ENCODE data around the gene FADS2.

FADS2 gene

DNA sequence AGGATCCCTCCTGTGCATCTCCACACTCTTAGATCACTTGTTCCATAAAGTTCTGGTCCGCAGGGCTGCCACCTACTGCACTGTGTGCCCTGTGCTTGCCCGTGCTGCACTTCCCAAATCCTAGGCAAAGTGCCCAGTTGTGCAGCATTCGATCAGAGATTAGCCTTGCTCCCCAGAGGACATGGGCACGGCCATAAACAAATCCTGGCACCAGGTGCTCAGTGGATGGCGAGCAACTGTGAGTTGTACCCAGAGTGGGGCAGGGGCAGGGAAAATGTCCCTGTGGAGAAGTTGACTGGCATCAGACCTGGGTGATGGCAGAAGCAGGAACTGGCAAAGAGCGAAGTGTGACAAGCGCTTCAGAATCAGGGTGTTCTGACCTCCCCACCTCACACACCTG is 4.7 kb downstream of the FADS2 start:
- H3K4me3 ChIP-seq (ENCODE audit: low read length), result no peak overlapping the region
- DNase-seq (ENCODE audit: low read depth), result no peak

GRCh38 chr11:61833471-61833870 is 5.4 kb downstream of the FADS2 start:
- no peak overlapping the region for H3K4me3 ChIP-seq (ENCODE audit: low read length)
- no peak for DNase-seq (ENCODE audit: low read depth)
- TF ChIP-seq, protein P1, sequence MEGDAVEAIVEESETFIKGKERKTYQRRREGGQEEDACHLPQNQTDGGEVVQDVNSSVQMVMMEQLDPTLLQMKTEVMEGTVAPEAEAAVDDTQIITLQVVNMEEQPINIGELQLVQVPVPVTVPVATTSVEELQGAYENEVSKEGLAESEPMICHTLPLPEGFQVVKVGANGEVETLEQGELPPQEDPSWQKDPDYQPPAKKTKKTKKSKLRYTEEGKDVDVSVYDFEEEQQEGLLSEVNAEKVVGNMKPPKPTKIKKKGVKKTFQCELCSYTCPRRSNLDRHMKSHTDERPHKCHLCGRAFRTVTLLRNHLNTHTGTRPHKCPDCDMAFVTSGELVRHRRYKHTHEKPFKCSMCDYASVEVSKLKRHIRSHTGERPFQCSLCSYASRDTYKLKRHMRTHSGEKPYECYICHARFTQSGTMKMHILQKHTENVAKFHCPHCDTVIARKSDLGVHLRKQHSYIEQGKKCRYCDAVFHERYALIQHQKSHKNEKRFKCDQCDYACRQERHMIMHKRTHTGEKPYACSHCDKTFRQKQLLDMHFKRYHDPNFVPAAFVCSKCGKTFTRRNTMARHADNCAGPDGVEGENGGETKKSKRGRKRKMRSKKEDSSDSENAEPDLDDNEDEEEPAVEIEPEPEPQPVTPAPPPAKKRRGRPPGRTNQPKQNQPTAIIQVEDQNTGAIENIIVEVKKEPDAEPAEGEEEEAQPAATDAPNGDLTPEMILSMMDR (conservative IDR thresholded peaks at IDR 0.05; ENCODE audit: low read length), result no peak

More for the DNA sequence above, 4.7 kb downstream of the FADS2 start:
- TF ChIP-seq, protein P1 (conservative IDR thresholded peaks at IDR 0.05; ENCODE audit: low read length), result no peak

- no peak overlapping the region for H3K4me3 ChIP-seq (ENCODE audit: low read length)
- TF ChIP-seq, protein P1 (conservative IDR thresholded peaks at IDR 0.05; ENCODE audit: low read length), result no peak
- DNase-seq (ENCODE audit: low read depth), result no peak
These were observed 5.8 kb downstream of the FADS2 start for GRCh38 chr11:61833926-61834277.

DNA sequence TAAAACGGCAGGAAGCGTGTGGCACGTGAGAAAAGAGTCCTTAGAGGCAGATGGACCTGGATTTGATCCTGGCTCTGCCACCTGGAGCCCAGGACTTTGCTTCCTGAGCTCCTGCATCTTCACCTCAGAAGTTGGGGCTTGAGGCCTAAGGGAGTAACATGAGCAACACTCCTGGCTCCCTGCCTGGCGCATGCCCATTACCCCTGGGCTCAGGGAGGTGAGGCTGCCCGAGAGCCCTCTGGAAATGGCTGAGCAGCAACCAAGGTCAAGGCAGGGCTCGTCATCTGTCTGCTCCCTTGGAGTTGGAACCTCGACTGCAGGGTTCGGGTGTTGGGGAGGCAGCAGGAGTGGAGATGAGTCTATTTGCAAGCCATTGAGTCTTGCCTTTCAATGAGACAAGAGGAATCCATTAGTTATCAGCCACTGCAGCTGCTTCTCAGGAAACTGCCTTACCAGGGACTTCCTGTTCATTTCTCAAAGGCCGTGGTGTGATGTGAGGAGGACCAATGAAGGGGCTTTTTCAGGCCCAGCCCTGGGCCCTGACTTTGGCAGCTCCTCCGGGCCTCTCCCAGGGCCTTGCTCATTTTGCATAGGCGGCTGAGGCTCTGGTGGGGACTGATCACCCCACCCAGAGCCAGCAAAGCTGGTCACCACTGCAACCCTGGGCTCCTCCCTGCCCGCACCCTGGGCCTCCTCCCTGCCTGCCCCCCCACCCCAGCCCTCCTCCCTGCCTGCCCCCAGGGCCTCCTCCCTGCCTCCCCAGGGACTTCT is 6.4 kb downstream of the FADS2 start:
- TF ChIP-seq, protein P1 (conservative IDR thresholded peaks at IDR 0.05; ENCODE audit: low read length), result no peak
- H3K4me3 ChIP-seq (ENCODE audit: low read length), result no peak overlapping the region
- peak; percentile 58 for DNase-seq (ENCODE audit: low read depth)

- no peak overlapping the region for H3K4me3 ChIP-seq (ENCODE audit: low read length)
- TF ChIP-seq, protein P1 (conservative IDR thresholded peaks at IDR 0.05; ENCODE audit: low read length), result no peak
- no peak for DNase-seq (ENCODE audit: low read depth)
These were observed 8.1 kb downstream of the FADS2 start for GRCh38 chr11:61836193-61836592.

- DNase-seq (ENCODE audit: low read depth), result no peak
- no peak overlapping the region for H3K4me3 ChIP-seq (ENCODE audit: low read length)
- TF ChIP-seq, protein P1 (conservative IDR thresholded peaks at IDR 0.05; ENCODE audit: low read length), result no peak
These were observed 9.4 kb downstream of the FADS2 start for GRCh38 chr11:61837411-61838005.

DNA sequence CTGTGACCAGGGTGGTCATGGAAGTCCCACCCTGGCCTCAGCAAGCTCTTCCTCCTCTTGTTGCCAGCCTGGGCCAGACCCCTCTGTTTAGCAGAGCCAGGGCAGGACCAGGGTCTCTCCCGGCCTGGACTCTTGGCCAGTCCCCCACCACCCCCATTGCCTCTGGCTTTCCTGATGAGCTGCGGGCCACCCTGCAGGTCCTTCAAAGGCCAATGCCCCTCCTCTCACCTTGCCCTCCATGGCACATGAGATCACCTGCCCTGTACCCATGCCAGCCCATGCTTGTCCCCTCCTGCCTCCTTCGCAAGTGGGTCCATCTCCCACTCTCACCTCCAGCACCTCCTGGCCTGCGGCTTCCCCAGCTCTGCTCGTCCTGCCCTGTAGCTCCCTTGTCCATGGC is 10.4 kb downstream of the FADS2 start:
- TF ChIP-seq, protein P1 (conservative IDR thresholded peaks at IDR 0.05; ENCODE audit: low read length), result no peak
- no peak for DNase-seq (ENCODE audit: low read depth)
- H3K4me3 ChIP-seq (ENCODE audit: low read length), result no peak overlapping the region
